MM.1S (cell line): ENCODE measurements around the gene GSN.

Source experiments
- DNase-seq: peaks from one replicate; pipeline ENCODE4 v3.0.0-alpha.2; 2015
- H2AFZ ChIP-seq: fragments of 300-600 bp; sonication (generic); 2 replicates; pipeline ENCODE4 v1.6.0; 2016; ENCODE audit warnings: antibody characterized with exemption, low read length
- H3F3A ChIP-seq: fragments of 300-600 bp; sonication (generic); 2 replicates; pipeline ENCODE4 v1.6.1; 2016; ENCODE audit warnings: mild to moderate bottlenecking, antibody characterized with exemption, low read length, moderate library complexity, mixed read lengths; ENCODE audit not compliant: insufficient read depth
- H3K27ac ChIP-seq: fragments of 300-600 bp; sonication (generic); 2 replicates; pipeline ENCODE4 v1.5.1; 2016; ENCODE audit warnings: mild to moderate bottlenecking, low read length
- H3K27me3 ChIP-seq: fragments of 300-600 bp; sonication (generic); replicated peaks from 2 replicates; pipeline ENCODE4 v1.6.0; 2016; ENCODE audit warnings: low read length; ENCODE audit not compliant: insufficient read depth
- H3K36me3 ChIP-seq: fragments of 300-600 bp; sonication (generic); replicated peaks from 2 replicates; pipeline ENCODE4 v1.6.1; 2016; ENCODE audit warnings: mild to moderate bottlenecking, low read length, mixed read lengths; ENCODE audit not compliant: insufficient read depth
- H3K4me1 ChIP-seq: fragments of 300-600 bp; sonication (generic); 2 replicates; pipeline ENCODE4 v1.6.1; 2016; ENCODE audit warnings: low read length, mixed read lengths
- H3K4me2 ChIP-seq: fragments of 300-600 bp; sonication (generic); 2 replicates; pipeline ENCODE4 v1.6.0; 2016; ENCODE audit warnings: low read depth, low read length
- H3K4me3 ChIP-seq: fragments of 300-600 bp; sonication (generic); 2 replicates; pipeline ENCODE4 v1.5.1; 2016; ENCODE audit warnings: low read length, mixed read lengths
- H3K79me2 ChIP-seq: fragments of 300-600 bp; sonication (generic); 2 replicates; pipeline ENCODE4 v1.6.1; 2016; ENCODE audit warnings: mixed run types, low read length, mixed read lengths
- H3K9ac ChIP-seq: fragments of 300-600 bp; sonication (generic); 2 replicates; pipeline ENCODE4 v1.6.1; 2016; ENCODE audit warnings: low read length, mixed read lengths
- H3K9me2 ChIP-seq: fragments of 300-600 bp; sonication (generic); replicated peaks from 2 replicates; pipeline ENCODE4 v1.6.1; 2016; ENCODE audit warnings: mild to moderate bottlenecking, low read length, mixed read lengths; ENCODE audit not compliant: insufficient read depth
- H3K9me3 ChIP-seq: fragments of 300-600 bp; sonication (generic); replicated peaks from 2 replicates; pipeline ENCODE4 v1.6.1; 2016; ENCODE audit warnings: mild to moderate bottlenecking, low read length, mixed read lengths; ENCODE audit not compliant: insufficient read depth
- H4K20me1 ChIP-seq: fragments of 300-600 bp; sonication (generic); 2 replicates; pipeline ENCODE4 v1.6.1; 2016; ENCODE audit warnings: mild to moderate bottlenecking, low read length, moderate library complexity, mixed read lengths; ENCODE audit not compliant: insufficient read depth
- CTCF ChIP-seq: fragments of 300-600 bp; sonication (generic); IDR thresholded peaks from 2 replicates; pipeline ENCODE4 v1.5.1; 2016; ENCODE audit warnings: antibody characterized with exemption, low read length, mixed read lengths
- EZH2 ChIP-seq: fragments of 300-600 bp; sonication (generic); optimal IDR thresholded peaks from 2 replicates; pipeline ENCODE3; 2017; ENCODE audit warnings: low read depth, mild to moderate bottlenecking, antibody characterized with exemption, low read length, mixed read lengths
- EZH2phosphoT487 ChIP-seq: fragments of 300-600 bp; sonication (generic); IDR thresholded peaks from 2 replicates; pipeline ENCODE4 v1.6.1; 2018; ENCODE audit warnings: antibody characterized with exemption, low read length

GSN gene

GRCh38 chr9:121303456-121304451 is 35.8 kb downstream of the GSN start:
- H3K36me3 ChIP-seq, result no peaks in the 10 kb centered on the region

DNA sequence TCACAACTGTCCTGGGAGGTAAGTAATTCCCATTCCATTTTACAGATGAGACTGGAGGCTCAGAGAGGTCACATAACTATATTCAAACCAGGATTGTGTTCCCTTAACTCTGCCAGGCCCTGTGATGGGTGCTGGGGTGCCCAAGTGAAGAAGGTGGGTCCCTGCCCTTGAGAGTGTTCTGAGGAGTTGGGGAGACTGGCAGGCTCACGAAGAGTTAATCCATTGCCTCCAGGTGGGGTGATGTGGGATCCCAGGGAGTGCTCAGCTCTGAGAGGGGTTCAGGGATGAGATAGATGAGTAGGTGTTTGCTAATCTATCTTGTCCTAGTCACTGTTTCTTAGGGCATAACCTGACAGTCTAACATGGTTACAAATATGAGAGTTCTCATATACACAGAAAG is 36.7 kb downstream of the GSN start:
- H3K4me1 ChIP-seq, result 0 out of 2 replicates have a peak, but pooled peaks cover 4% of the 10 kb centered on the region
- no peaks in the 10 kb centered on the region for H3K79me2 ChIP-seq
- TF ChIP-seq EZH2, result no peak
- TF ChIP-seq EZH2phosphoT487, result no peak
- TF ChIP-seq CTCF, result no peak
- no peak overlapping the region for H3K4me2 ChIP-seq
- no peaks in the 10 kb centered on the region for H3K9me2 ChIP-seq
- H3K9ac ChIP-seq, result no peak overlapping the region
- DNase-seq, result no peak
- H4K20me1 ChIP-seq, result no peaks in the 10 kb centered on the region
- no peak overlapping the region for H3K27ac ChIP-seq
- H3K9me3 ChIP-seq, result no peaks in the 10 kb centered on the region
- H3K4me3 ChIP-seq, result no peak overlapping the region
- peaks cover 7% of the 10 kb centered on the region for H3K27me3 ChIP-seq
- H3F3A ChIP-seq, result no peaks in the 10 kb centered on the region
- no peaks in the 10 kb centered on the region for H3K36me3 ChIP-seq
- H2AFZ ChIP-seq, result no peak overlapping the region

More at GRCh38 chr9:121303456-121304451, 35.8 kb downstream of the GSN start:
- no peaks in the 10 kb centered on the region for H3K79me2 ChIP-seq
- H4K20me1 ChIP-seq, result no peaks in the 10 kb centered on the region
- DNase-seq, result no peak
- H3K9me2 ChIP-seq, result no peaks in the 10 kb centered on the region
- 0 out of 2 replicates have a peak, but pooled peaks cover 4% of the 10 kb centered on the region for H3K4me1 ChIP-seq
- peaks cover 13% of the 10 kb centered on the region for H3K27me3 ChIP-seq
- TF ChIP-seq CTCF, result no peak
- TF ChIP-seq EZH2phosphoT487, result no peak
- TF ChIP-seq EZH2, result no peak
- no peak overlapping the region for H3K27ac ChIP-seq
- H3K9me3 ChIP-seq, result no peaks in the 10 kb centered on the region
- no peak overlapping the region for H2AFZ ChIP-seq
- H3K4me2 ChIP-seq, result no peak overlapping the region
- H3K4me3 ChIP-seq, result no peak overlapping the region
- H3F3A ChIP-seq, result no peaks in the 10 kb centered on the region
- H3K9ac ChIP-seq, result no peak overlapping the region

GRCh38 chr9:121305269-121305994 is 37.5 kb downstream of the GSN start:
- H3K27me3 ChIP-seq, result peaks cover 1% of the 10 kb centered on the region
- TF ChIP-seq CTCF (no peak), EZH2phosphoT487 (no peak), EZH2 (no peak)
- H3K27ac ChIP-seq, result no peak overlapping the region
- H3K79me2 ChIP-seq, result no peaks in the 10 kb centered on the region
- no peak for DNase-seq
- 0 out of 2 replicates have a peak, but pooled peaks cover 4% of the 10 kb centered on the region for H3K4me1 ChIP-seq
- H2AFZ ChIP-seq, result no peak overlapping the region
- H3K9me3 ChIP-seq, result no peaks in the 10 kb centered on the region
- no peak overlapping the region for H3K4me3 ChIP-seq
- no peaks in the 10 kb centered on the region for H3K36me3 ChIP-seq
- no peak overlapping the region for H3K4me2 ChIP-seq
- H4K20me1 ChIP-seq, result no peaks in the 10 kb centered on the region
- H3F3A ChIP-seq, result no peaks in the 10 kb centered on the region
- no peaks in the 10 kb centered on the region for H3K9me2 ChIP-seq
- H3K9ac ChIP-seq, result no peak overlapping the region
